Measurements from ENCODE around the gene RPL19. TPM values are rescaled to one million over a fixed set of nuclear protein-coding genes. Genes with fewer than 3 reads are reported as not detected.

Gene RPL19
- total RNA-seq, 1 experiment from 2014 or later, result 4,123 TPM

GRCh38 chr17:39191750-39192510 is 8.2 kb upstream of the RPL19 start:
- DNase-seq, result no peak
- no peak overlapping the region for H3K4me3 ChIP-seq
- H3K36me3 ChIP-seq, result peaks cover 58% of the 10 kb centered on the region
- no peaks in the 10 kb centered on the region for H3K9me3 ChIP-seq
- H3K27me3 ChIP-seq, result no peaks in the 10 kb centered on the region

GRCh38 chr17:39192901-39193300 is 7.2 kb upstream of the RPL19 start:
- no peak for DNase-seq
- Histone ChIP-seq H3K36me3 (peaks cover 50% of the 10 kb centered on the region), H3K4me3 (no peak overlapping the region), H3K9me3 (no peaks in the 10 kb centered on the region), H3K27me3 (no peaks in the 10 kb centered on the region)

GRCh38 chr17:39193346-39193745 is 6.7 kb upstream of the RPL19 start:
- H3K4me3 ChIP-seq, result no peak overlapping the region
- peaks cover 50% of the 10 kb centered on the region for H3K36me3 ChIP-seq
- no peaks in the 10 kb centered on the region for H3K27me3 ChIP-seq
- H3K9me3 ChIP-seq, result no peaks in the 10 kb centered on the region
- DNase-seq, result no peak

GRCh38 chr17:39194089-39194984 is 5.7 kb upstream of the RPL19 start:
- Histone ChIP-seq H3K4me3 (no peak overlapping the region), H3K9me3 (no peaks in the 10 kb centered on the region), H3K27me3 (no peaks in the 10 kb centered on the region), H3K36me3 (peaks cover 43% of the 10 kb centered on the region)
- DNase-seq, result no peak

- Histone ChIP-seq H3K36me3 (peaks cover 36% of the 10 kb centered on the region), H3K27me3 (no peaks in the 10 kb centered on the region), H3K9me3 (no peaks in the 10 kb centered on the region), H3K4me3 (no peak overlapping the region)
- no peak for DNase-seq
These were observed 5.0 kb upstream of the RPL19 start for GRCh38 chr17:39194985-39195524.

GRCh38 chr17:39195568-39196160 is 4.4 kb upstream of the RPL19 start:
- Histone ChIP-seq H3K27me3 (no peaks in the 10 kb centered on the region), H3K4me3 (no peak overlapping the region), H3K9me3 (no peaks in the 10 kb centered on the region), H3K36me3 (peaks cover 35% of the 10 kb centered on the region)
- DNase-seq, result no peak

- peak; percentile 39 for DNase-seq
- Histone ChIP-seq H3K27me3 (no peaks in the 10 kb centered on the region), H3K36me3 (peaks cover 35% of the 10 kb centered on the region), H3K9me3 (no peaks in the 10 kb centered on the region), H3K4me3 (peak overlapping the region; percentile 80)
These were observed 3.8 kb upstream of the RPL19 start for GRCh38 chr17:39196241-39196807.

- Histone ChIP-seq H3K4me3 (peak overlapping the region; percentile 80), H3K36me3 (peaks cover 37% of the 10 kb centered on the region), H3K9me3 (no peaks in the 10 kb centered on the region), H3K27me3 (no peaks in the 10 kb centered on the region)
- peak; percentile 72 for DNase-seq
These were observed 3.2 kb upstream of the RPL19 start for GRCh38 chr17:39196808-39197291.

- H3K4me3 ChIP-seq, result peak within 1 kb of the TSS; percentile 80
- H3K27me3 ChIP-seq, result no peaks in the 10 kb centered on the region
- H3K36me3 ChIP-seq, result peaks cover 37% of the 10 kb centered on the region
- peak; percentile 89 for DNase-seq
- H3K9me3 ChIP-seq, result no peaks in the 10 kb centered on the region
These were observed 2.5 kb upstream of the RPL19 start, which contains the start of gene CACNB1 for GRCh38 chr17:39197380-39198185. TSS of gene CACNB1 (minus strand) at chr17:39197669. CDS start at chr17:39197495, 174 bp downstream.

- Histone ChIP-seq H3K9me3 (no peaks in the 10 kb centered on the region), H3K4me3 (peak overlapping the region; percentile 80), H3K36me3 (peaks cover 39% of the 10 kb centered on the region), H3K27me3 (no peaks in the 10 kb centered on the region)
- no peak for DNase-seq
These were observed 1.9 kb upstream of the RPL19 start for GRCh38 chr17:39198186-39198566.

- Histone ChIP-seq H3K9me3 (no peaks in the 10 kb centered on the region), H3K27me3 (no peaks in the 10 kb centered on the region), H3K4me3 (peak overlapping the region; percentile 81), H3K36me3 (peaks cover 46% of the 10 kb centered on the region)
- peak; percentile 92 for DNase-seq
These were observed 338 bp upstream of the RPL19 start for GRCh38 chr17:39199820-39200069.

GRCh38 chr17:39200957-39201510 is 951 bp downstream of the RPL19 start:
- Histone ChIP-seq H3K27me3 (no peaks in the 10 kb centered on the region), H3K36me3 (peaks cover 51% of the 10 kb centered on the region)
- no peak for DNase-seq

GRCh38 chr17:39204245-39204644 is 4.2 kb downstream of the RPL19 start:
- DNase-seq, result no peak
- Histone ChIP-seq H3K27me3 (no peaks in the 10 kb centered on the region), H3K9me3 (no peaks in the 10 kb centered on the region), H3K4me3 (no peak overlapping the region), H3K36me3 (peaks cover 51% of the 10 kb centered on the region)

More at GRCh38 chr17:39200957-39201510, 951 bp downstream of the RPL19 start:
- Histone ChIP-seq H3K4me3 (peak overlapping the region; percentile 81), H3K9me3 (no peaks in the 10 kb centered on the region)

GRCh38 chr17:39205112-39205526 is 5.0 kb downstream of the RPL19 start:
- H3K36me3 ChIP-seq, result peaks cover 51% of the 10 kb centered on the region
- H3K9me3 ChIP-seq, result no peaks in the 10 kb centered on the region
- H3K4me3 ChIP-seq, result no peak overlapping the region
- no peaks in the 10 kb centered on the region for H3K27me3 ChIP-seq
- no peak for DNase-seq

- DNase-seq, result no peak
- H3K27me3 ChIP-seq, result no peaks in the 10 kb centered on the region
These were observed 8.1 kb downstream of the RPL19 start for GRCh38 chr17:39208136-39208535.

GRCh38 chr17:39208893-39209292 is 8.8 kb downstream of the RPL19 start:
- no peak for DNase-seq
- no peak overlapping the region for H3K4me3 ChIP-seq

More at GRCh38 chr17:39208136-39208535, 8.1 kb downstream of the RPL19 start:
- H3K9me3 ChIP-seq, result no peaks in the 10 kb centered on the region
- H3K36me3 ChIP-seq, result peaks cover 21% of the 10 kb centered on the region
- H3K4me3 ChIP-seq, result no peak overlapping the region

More at GRCh38 chr17:39208893-39209292, 8.8 kb downstream of the RPL19 start:
- peaks cover 13% of the 10 kb centered on the region for H3K36me3 ChIP-seq
- no peaks in the 10 kb centered on the region for H3K9me3 ChIP-seq
- H3K27me3 ChIP-seq, result no peaks in the 10 kb centered on the region

Data from MG63 (cell line).